IPS-NIHi7 (cell line): ENCODE results near the gene CBFA2T2.

Source experiments
- DNase-seq: peaks from one replicate; pipeline ENCODE4 v3.0.0; 2012; ENCODE audit warnings: mixed read lengths; ENCODE audit errors: extremely low spot score

CBFA2T2 gene

DNA sequence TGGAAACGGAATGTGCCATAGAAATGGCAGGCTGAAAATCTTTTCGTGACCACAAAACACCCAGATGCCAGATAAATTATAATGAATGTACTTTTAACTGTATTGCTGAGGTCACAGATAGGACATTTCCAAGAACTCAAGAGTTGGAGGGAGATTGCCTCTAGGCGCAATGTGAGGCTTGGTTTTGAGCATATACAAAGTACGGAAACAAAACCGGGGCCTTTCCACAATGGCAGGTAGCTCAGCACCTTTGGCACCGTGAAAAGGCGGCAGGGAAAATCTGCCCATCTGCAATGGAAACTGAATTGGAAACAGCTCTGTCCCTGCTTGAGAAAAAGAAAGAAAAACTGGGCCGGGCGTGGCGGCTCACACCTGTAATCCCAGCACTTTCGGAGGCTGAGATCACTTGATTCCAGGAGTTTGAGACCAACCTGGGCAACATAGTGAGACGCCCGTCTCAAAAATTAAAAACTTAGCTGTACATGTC, 161.7 kb downstream of the CBFA2T2 start:
- no peak for DNase-seq

DNA sequence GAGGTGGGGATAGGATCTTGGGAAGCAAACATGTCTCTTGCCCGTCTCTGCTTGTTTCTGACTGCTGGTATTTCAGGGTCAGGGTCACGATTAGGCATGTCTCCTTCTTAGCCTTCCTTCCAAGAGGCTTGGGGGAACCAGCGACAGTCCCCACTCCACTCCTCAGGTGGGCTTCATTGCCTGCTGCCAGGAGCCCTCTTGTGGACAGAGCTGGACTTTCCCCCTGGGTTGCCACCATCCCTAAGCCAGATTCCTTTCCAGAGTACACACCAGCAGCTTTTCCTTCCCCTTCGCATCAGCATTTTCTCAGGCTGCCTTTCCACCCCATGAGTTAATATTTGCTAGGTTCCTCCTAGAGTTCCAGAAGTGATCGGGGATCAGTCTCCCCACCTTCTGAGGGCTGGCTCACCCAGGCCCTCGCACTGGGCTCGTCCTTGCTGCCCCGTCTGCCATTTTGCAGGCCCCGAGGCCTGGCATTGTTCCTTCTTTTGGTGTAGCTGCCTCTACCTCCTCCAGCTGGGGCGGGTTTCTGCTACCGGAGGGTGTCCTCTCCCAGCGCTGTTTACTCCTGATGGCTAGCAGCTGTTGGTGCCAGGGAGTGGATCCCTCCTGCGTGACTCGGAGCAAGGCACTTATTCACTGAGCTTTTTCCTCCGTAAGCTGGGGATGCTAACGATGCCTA, 163.5 kb downstream of the CBFA2T2 start:
- DNase-seq: peak; percentile 91

DNA sequence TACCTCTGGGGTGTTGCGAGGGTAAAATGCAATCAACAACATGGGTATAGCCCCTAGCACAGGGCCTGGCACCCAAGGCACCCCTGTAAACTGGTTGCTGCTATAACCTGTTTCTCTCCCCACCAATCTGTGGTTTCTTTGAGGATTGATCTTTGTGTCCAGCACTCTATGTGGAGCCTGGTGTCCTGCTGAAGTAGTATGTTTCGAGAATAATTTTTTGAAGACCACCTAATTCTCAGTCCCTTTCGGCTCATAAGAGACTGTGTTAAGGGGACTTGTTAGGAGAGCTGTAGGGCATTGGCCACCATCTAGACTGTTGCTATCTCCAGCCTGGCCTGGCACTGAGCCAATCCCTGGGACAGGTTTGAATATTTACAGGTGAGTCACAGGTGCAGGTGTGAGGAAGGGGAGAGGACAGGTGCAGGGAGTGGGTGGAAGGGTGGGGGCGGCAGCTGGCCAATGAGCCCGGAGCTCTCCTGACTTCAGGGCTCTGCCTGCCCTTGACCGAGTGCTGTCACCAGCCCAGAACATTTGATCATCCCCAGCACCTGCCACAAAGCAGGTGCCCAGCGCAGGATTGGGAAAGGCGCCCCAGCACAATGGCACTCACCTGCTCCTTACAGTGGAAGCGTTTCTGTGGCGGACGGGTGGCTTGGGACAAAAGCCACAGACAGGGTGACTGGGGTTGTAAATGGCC, 164.2 kb downstream of the CBFA2T2 start:
- DNase-seq: peak; percentile 46

DNA sequence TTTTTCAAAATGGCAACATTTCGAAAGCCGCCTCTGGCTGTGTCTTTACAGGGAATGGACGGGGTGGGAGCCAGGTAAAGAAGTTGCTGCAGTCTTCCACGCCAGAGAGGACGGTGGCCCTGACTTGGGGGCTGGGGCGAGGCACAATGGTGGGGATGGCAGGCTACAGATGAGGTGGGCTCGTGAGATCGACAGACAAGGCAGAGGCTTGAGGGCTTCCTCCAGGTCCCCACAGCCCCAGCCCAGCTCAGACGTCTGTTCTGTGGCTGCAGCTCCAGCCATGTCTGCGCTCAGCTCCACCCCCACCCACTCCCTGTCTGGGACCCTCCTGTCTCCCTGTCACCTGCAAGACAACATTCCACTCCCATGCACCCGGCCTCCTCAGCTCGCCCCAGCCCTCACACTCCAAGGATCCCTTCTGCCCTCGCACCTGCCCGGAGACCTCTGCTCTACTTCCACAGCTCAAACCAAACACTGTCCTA, 164.8 kb downstream of the CBFA2T2 start:
- no peak for DNase-seq

DNA sequence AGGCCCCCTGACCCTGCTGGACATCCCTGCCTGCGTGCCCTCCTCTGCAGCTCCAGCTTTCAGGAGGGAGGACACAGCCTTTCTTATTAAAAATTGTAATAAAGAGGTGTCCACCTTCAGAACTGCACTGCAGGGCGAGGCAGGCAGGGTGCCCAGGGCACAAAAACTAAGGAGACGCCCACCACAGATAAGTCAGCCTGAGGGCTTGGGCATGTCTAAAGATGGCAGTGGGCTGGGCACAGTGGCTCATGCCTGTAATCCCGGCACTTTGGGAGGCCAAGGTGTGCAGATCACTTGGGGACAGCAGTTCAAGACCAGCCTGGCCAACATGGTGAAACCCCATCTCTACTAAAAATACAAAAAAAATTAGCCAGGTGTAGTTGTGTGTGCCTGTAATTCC, 165.3 kb downstream of the CBFA2T2 start:
- no peak for DNase-seq

DNA sequence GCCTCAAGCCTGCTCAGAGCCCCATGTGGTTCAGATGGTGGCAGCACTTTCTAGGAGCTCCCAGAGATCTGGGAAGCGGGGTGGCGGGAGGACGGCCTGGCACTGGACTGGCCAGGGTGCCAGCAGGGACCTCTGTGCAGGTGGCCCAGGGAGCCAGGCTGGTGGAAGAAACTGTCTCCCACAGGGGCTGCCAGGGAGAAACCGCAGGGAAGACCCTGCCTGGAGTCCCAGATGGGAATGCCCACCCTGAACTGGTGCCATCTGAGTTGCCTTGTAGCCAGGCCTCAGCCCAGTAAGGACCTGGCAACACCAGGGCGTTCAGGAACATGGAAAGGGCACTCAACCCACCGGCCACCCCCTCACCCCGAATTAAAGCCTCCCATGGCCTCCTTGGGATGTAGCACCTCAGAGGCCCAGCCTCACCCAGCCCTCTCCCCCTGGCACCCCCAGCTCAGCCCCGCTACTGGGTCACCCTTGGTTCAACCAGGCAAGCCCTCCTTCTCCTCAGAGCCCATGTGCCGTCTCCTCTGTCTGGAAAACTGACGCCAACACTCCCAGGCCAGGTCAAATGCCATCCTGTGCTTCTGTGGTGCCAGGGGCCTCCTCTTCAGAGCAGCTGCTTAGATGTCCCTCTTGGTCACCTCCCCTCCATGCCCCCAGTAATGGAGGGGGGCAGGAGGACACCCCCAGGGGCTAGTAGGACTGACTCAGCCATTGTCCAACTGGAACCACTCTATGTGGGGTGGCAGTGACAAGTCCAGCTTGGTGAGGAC, 166.3 kb downstream of the CBFA2T2 start:
- DNase-seq: no peak

DNA sequence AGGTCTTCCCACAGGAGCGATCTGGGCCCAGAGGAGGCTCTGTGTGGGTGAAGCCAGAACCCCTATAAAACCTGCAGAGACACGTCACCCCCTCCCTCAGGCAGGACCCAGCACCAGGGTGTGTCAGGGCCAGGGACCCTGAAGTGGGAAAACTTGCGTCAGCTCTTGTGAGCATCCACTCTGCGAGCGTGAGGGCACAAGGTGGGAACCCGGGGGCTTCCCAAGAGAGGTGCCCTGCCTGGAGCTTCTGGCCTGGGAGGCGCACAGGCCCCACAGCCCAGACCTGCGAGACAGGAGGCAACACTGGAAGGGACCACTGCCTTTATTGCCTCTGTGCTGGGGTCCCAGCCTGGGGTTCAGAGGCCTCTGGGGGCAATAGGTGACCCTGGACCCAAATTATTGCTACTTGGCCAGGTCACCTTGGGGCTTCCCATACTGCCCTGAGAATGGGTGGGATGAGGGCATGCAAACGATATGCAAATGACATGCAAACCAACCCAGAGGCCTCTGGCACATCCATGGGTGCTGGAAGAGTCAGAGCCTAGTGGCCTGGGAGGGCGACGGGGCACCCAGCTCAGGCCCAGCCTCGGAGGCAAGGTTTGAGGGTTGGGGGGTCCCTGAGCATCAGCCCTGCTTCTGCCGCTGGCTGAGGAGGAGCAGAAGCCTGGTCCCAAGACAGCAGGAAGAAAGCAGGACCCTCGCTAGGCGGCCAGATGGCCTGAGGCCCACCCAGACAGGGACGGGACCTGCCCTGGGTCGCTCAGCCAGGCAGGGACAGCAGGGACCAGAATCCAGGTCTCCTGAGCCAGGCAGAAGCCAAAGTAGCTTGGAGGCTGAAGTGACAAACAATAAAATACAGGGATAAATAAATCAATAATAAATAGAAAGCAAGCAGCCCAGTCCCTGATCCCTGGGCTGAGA, 167.1 kb downstream of the CBFA2T2 start:
- no peak for DNase-seq

DNA sequence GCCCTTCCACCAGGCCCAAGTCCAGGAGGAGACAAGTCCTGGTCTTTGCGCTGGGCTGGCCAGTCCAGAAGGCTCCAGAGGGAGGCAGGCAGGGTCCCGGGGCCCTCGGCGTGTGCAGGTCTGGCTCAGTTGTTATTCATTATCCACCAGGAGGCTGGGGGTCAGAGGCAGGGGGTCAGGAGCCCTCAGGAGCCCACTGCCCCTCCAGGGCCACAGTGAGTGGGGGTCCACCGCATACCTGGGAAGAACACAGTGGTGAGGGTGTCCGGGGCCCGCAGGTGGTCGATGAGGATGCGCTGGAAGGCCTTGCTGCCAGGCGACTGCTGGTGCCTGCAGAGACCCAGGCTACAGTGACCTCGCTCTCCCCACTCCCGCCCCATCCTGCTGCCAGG, 167.8 kb downstream of the CBFA2T2 start:
- DNase-seq: no peak

DNA sequence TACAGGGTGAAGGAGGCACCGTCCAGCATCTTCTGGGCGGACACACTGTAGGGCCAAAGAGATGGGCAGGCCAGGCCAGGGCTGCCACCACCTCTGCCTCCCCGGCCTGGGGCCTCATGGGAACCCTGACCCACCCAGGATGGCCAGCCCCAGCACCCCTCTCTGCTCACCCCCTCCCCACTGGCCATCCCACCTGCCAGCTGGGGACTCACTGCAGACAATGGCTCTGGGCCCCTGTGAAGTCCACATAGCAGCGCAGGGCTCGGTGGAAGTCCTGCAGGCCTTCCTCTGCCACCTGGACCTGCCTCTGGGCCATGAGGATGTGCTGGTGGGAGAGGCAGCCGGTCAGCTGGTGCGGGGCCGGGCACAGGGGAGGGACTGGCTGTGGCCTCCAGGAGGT, 168.6 kb downstream of the CBFA2T2 start:
- DNase-seq: no peak

DNA sequence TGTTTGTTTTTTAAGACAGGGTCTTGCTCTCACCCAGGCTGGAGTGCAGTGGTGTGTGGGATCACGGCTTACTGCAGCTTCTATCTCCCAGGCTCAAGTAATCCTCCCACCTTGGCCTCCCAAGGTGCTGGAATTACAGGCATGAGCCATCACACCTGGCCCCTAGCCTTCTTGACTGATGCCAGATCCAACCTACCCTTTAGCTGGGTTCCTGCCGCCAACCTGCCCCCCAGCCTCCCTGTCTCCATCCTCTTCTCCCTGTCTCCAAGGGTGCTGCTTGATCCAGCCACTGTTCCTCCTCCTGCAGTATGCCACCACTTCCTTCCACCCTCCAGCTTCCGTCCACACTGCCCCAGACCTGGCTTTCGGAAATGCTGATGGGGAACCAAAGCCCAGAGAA, 169.0 kb downstream of the CBFA2T2 start:
- no peak for DNase-seq

DNA sequence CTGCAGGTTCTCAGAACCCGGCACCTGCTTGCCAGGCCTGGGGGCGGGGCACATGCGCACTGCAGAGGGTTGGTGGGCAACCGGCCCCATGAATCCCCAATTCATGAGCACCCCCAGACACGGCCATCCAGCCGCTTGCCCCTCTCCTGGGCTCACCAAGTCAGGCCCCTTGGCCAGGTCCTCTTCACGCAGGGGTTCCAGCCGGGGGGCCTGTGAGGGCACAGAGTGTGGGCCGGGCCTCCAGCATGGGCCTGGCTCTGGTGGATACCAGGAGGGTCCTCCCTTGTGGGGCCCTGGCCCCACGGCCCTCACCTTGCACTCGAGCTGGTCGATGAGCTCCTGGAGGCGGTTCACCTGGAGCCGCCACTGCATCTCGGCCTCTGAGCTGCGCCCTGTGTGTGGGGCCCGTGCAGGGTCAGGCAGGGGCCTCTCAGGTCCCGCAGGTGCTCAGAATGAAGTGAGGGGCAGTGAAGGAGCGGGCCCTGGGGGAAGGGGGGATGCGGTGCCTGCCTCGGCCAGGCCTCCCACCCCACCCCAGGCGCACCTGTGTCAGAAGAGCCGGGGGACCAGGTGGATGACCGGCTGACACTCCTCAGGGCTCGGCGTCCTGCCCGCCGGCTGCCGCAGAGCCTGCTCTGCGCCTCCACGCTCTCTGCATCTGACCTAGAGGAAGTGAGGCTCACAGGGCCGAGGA, 169.6 kb downstream of the CBFA2T2 start:
- DNase-seq: no peak

DNA sequence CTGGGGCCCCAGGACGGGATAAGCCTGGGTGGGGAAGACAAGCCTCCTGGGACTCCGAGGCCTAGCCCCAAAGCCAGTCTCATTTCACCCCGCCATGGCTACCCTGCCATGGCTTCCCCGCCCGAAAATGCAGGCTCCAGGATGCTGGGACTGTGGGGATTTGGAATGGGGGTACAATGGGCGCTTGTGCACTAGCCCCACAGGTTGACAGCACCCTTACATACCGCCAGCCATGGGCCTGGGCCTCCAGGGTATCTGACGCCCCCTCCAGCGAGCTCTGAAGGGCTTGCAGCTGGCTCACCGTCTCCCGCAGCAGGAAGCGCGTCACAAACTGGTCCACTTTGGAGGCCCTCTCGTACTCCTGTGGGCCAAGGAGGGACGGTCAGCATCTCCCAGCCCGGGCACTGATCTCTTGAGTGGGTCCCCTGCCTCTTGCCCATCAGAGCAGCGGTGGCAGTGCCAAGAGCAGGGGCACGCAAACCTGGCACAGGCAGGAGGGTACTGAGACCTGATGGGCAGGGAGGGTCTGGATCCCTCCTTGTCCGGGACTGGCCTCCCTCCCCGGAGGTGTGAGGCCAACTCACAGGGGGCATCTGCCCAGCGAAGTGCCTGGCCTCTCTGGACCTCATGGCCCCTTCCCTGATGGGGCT, 170.3 kb downstream of the CBFA2T2 start:
- no peak for DNase-seq

DNA sequence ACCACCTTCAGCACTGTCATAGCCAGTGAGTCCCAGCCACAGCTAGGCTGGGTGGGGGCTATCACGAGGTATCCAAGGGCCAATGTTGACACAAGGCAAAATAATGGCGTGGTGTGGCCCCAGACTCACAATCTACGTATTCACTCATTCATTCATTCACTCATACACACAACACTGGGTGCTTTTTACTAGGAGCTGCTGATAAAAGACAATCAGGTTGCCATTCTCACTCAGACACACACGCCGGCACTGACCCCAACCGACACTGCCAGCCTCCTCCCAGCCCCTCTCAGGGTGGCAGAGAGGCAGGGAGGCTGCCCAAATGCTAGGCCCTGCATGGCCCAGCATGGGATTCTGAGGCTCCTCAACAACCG, 170.8 kb downstream of the CBFA2T2 start:
- no peak for DNase-seq

DNA sequence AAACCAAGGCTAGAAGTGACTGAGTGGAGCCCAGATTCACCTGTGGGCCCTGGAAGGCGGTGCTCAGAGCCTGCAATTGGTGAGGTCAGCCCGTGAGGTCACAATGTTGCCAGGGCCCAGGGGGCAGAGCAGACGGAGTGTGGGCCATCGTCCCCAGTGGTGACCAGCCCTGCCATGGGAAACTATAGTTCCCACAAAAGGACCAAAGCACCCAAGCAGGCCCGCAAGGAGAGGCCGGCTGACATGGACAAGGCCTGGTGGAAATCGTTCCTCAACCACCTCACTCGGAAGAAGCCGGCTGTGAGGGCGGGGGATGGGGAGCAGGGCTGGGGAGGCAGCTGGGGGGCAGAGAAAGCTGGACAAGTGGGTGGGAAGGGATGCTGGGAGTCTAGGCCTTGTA, 172.3 kb downstream of the CBFA2T2 start, which contains the start of gene C20orf144:
Gene C20orf144 (plus strand): TSS at position 156 of the 400 bp plus-strand sequence. CDS start 19 bp downstream, at position 175.
- no peak for DNase-seq

DNA sequence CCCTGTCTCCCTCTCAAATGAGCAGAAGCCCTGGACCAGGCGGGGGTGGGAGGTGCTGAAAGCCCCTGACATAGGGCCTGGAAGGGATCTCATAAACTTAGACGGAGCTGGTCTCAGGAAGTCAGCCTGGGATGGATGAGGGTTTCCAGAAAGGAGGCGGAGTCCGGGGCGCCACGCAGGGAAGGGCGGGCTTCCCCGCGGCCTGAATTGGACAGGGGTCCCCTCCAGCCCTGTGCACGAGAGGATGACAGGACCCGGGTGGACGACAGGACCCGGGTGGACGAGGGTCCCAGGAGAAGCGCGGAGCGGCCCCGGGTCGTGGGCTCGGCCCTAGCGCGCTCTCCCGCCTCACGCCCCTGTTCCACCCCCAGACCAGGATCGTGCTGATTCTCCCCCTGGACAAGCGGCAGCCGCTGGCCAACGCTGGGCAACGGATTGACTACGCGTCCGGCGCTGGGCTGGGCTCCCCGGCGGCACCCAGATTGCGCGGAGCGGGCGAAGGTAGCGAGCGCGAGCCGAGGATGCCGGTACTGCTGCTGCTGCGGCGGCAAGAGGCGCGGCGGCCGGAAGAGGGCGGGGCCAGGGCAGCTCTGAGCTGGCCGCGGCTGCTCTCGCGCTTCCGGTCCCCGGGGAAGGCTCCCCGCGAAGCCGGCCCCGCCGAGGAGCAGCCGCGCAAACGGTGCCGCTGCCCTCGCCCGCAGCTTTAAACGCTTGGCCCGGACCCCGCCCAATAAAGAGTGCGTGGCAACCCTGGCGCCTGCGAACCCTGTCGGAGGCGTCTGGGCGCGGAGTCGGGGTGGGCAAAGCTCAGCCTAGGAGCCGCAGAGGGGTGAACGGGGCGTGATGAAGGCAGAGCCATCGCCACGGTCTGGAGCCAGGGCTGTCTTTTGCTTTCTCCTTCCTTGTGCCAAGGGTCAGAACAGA, 173.5 kb downstream of the CBFA2T2 start:
- peak; percentile 88 for DNase-seq

DNA sequence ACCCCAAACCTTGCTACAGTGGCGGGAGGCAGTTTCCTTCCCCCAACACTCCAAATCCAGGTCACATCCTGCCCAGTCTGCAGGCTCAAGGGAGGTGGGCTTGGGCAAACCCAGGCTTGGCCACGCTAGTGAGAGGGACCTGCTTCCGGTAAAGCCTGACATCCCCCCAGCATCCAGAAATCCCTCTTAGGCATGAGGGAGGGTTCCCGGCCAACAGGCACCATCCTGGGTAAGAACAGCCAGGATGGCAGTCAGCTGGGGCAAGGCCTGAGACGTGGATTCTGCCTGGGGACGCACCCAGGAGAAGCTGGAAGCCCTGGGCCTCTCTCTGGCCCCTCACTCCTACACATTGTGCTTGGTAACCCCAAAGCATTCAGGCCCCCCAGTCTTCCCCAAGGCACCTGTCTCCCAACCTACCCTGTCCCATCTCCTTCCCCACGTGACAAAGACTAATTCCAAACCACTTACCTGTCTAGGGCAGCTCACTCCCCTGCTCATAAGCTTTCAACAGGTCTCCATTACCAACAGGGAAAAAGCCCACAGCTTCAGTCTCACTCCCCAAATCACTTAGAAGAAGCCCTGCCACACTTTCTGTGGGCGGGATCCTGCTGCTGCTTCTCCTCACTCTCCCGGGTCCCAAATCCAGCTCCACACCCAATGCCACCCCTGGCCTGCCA, 174.3 kb downstream of the CBFA2T2 start:
- no peak for DNase-seq

DNA sequence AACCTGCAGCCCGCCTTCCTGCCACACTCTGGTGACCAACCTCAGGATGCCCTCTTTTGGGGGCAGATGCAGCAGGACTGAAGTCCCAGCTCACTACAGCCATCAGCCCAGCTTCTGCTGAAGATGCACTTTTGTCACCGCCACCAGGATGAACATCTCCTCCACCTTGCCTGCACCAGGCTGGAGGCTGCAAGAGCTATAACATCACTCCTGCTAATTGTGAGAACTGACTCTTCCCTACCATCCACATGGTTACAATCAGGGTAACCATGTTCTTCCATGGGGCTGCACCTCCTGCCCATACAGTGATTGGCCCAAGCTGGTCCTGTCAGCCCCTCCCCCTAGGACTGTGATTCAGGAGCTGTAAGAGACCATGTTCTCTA, 174.9 kb downstream of the CBFA2T2 start:
- no peak for DNase-seq
